CD4-positive, alpha-beta T cell treated with Interferon gamma for 1 hour (primary cell): ENCODE results near the gene USP7.
"Not testable (repeated sequence)": the region's sequence is repeated elsewhere in the genome, so short reads cannot be mapped to it uniquely, and the experiment has no call there.

Source experiments
- DNase-seq: peaks from one replicate; pipeline ENCODE4 v3.0.0-alpha.2; 2020

USP7 gene

DNA sequence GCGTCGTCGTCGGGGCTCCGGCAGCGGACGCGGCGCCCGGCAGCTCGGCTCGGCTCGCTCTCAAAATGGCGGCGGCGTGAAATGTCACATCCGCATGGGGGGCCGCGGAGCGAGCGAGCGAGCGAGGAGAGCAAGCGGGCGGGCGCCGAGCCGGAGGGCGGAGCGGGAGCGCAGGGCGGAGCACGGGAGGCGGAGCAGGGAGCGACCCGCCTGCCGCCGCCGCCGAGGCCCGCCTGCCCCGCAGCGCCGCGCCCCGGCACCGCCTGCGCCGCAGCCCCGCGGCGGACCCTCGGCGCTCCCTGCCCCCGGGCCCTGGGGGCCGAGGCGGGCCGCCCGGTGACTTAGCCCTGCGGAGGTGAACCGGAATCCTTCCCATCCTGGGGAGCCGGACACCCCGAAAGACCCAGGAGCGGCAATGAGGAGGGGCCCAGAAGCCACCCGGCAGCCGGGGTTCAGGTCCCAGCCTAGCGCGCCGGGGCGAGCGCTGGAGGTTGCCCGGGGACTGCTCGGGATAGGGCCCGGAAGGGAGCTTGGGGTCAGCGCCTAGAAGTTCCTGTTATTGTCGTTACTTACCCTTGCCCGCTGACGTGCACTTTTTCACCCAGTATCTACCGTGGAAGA lies at the start of gene USP7:
Gene USP7, minus strand, starts transcription at position 86 of the 621 bp plus-strand sequence. CDS start 621 bp downstream, outside the sequence.
- DNase-seq = peak; percentile 88

DNA sequence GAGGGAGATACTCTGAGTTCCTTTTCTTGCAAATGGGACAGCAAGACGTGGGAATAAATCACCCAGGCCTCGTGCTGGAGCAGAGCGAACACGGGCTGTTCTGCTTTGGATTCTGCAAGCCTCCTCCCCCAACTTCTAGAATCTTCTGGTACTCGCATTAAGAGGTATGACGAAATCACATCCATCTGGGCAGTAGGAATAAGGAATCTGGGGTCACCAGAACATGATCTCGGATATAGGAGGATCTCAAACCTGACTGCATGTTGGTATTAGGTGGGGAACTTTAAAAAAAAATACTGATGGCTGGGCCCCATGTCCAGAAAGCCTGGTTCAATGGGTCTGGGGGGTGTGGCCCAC lies 49.8 kb upstream of the USP7 start:
- DNase-seq = no peak

DNA sequence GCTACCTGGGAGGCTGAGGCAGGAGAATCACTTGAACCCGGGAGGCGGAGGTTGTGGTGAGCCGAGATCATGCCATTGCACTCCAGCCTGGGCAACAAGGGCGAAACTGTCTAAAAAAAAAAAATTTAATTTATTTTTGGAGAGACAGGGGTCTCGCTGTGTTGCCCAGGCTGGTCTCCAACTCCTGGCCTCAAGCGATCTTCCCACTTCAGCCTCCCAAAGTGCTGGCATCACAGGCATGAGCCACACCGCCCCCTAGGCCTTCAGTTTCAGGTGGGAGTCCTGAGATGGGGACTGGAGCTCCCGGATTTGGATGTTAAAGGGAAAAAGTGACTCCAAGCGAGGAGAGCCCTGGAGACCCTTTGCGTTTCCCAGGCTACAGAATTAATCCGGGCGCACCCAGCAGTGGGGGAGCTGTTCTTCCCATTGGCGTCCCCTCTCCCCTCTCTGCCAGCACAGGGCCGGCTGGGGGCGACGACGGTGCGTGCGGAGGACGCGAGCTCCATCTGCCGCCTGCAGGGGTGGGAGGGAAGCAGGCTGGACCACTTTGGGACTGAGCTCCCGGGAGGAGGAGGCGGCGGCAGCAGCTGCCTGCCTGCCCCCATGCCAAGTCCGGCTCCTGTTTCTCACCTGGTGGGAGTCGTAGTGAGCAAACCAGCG lies 49.3 kb upstream of the USP7 start:
- no peak for DNase-seq

DNA sequence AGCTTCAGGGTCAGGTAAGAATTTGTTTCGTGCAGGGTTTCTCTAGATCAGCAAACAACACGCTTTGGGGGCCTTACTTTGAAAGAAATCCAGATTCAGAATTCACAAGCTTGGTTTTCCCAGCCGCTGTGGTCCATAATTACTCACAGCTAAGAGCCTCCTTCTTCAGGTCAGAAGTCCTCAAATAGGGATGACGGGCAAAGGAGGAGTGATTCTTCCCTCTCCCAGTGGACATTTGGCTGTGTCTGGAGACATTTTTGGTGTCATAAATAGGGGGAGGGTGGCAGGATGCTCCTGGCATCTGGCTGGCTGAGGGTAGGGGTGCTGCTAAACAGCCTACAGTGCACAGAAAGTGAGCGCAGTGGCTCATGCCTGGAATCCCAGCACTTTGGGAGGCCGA lies 48.6 kb upstream of the USP7 start:
- DNase-seq = no peak

DNA sequence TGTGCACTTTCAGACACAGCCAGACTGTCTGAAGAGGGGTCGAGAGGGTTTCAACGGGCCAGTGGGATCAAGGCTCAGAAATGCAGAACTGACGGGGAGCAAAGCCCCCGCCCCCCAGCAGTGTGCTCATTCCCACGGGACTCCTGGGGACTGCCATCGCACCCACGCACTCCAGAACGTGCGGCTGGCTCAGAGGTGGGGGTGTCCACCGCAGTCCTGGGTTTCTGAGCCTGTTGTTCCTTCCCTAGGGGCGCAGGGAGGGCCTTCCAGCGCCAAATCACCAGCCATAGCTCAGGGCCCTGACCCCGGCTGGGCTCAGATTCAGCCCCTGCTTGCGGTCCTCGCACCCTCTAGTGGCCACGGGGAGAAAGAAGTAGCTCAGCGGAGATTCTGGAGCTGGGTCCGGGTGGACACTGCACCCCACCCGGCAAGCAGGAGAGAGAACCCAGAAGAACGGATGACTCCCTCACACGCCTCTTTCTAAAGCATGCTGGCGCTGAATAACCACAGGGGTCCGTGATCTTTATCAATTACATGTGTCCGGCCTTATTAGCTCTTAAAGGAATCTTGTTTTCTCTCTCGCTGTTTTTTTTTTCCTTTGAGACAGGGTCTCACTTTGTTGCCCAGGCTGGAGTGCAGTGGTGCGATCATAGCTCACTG lies 45.0 kb upstream of the USP7 start:
- peak; percentile 60 for DNase-seq

DNA sequence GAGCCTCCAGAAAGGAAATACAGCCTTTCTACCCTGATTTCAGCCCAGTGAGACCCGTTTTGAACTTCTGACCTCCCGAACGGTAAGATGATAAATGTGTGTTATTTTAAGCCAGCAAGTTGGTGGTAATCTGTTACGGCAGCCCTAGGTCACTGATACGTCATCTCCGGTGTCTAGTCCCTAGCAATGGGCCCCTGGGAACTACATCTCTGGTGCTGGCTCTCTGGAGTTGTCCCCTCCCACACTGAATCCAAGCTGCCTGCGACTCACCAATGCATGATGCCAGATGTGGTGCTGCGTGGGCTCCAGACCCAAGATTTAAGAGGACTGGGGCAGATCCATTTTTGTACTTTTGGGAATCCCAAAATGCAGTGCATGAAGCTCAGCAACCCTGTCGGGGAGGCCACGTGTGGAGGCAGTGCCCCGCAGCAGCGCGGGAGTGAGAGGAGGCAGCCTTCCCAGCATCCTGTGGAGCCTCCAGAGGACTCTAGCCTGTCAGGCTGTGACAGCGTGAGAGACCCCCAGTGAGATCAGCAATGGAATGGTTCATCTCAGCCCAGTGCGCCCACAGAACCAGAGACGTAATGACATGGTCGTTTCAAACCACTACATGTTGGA lies 43.6 kb upstream of the USP7 start:
- DNase-seq = no peak

DNA sequence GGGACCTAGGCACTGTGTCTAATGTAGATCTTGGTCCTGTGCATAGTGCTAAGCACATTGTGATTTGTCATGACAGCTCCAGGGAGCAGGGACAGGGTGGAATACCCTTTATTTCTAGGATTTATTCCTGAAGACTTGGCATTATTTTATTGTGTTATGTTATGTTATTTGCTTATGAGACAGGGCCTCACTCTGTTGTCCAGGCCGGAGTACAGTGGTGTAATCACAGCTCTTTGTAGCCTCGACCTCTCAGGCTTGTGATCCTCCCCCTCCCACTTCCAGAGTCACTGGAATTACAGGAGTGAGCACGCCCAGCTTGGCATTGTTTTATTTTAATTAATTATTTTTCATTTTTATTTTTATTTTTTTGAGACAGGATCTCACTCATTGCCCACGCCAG lies 40.5 kb upstream of the USP7 start:
- DNase-seq = no peak

DNA sequence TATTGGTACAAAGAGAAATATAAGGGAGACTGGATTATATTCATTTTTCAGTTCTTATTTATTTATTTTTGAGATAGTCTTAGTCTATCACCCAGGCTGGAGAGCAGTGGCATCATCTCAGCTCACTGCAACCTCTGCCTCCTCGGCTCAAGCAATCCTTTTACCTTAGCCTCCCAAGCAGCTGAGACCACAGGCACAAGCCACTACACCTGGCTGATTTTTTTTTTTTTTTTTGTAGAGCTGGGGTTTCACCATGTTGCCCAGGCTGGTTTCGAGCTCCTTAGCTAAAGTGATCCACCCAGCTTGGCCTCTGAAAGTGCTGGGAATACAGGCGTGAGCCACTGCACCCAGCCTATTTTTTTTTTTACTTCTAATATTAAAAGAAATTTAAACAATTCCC lies 40.1 kb upstream of the USP7 start:
- DNase-seq = no peak

DNA sequence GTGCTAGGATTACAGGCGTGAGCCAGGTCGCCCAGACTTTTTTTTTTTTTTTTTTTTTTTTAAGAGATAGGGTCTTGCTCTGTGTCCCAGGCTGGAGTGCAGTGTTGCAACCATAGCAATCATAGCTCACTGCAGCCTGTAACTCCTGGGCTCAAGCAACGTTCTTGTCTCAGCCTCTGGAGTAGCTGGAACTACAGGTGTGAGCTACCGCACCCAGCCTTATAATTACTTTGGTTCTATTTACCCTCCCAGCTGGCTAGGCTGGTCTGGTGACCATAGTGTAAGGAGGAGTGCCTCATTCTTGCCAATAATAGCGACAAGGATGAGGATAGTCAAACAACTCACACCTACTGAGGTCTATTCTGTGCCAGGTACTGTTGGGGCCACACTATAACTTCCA lies 39.6 kb upstream of the USP7 start:
- no peak for DNase-seq

DNA sequence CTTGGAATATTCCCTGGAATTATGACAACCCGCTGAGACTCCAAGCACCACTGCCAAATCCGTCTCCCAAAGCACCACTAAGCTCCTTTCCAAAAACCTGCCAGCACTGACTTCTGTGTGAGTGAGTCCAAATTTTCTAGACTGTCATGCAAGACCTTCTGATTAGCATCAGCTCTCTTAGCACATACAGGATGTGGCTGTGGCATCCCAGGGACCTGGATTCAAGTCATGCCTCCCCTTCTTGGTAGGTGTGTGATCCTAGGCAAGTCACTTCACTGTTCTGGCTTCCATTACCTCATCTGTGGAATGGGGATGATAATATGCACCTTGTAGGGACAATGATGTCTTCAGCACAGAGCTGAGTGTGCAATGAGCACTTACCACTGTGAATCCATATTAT lies 38.3 kb upstream of the USP7 start:
- no peak for DNase-seq

DNA sequence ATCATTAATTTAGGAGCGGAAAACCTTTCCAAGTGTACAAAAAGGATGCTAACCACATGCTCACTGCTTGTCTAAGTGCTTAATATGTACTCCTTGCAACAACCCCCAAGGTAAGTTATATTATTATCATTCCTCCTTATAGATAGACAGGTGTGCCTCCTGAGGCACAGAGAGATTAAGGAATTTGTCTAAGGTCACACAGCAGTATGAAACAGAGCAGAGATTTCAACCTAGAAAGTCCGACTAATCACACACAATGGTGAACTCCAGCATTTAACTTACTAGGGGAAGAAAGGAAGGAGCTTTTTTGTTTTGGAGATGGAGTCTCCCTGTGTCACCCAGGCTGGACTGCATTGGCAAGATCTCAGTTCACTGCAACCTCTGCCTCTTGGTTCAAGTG lies 37.0 kb upstream of the USP7 start:
- DNase-seq = no peak

DNA sequence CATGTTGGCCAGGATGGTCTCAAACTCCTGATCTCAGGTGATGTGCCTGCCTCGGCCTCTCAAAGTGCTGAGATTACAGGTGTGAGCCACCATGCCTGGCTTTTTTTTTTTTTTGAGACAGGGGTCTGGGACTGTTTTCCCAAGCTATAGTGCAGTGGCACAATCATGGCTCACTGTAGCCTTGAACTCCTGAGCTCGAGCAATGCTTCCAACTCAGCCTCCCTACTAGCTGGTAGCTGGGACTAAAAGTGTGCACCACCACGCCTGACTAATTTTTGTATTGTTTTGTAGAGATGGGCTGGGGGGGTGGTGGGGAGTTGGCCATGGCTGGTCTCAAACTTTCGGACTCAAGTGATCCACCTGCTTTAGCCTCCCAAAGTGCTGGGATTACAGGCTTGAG lies 36.1 kb upstream of the USP7 start:
- DNase-seq = no peak

DNA sequence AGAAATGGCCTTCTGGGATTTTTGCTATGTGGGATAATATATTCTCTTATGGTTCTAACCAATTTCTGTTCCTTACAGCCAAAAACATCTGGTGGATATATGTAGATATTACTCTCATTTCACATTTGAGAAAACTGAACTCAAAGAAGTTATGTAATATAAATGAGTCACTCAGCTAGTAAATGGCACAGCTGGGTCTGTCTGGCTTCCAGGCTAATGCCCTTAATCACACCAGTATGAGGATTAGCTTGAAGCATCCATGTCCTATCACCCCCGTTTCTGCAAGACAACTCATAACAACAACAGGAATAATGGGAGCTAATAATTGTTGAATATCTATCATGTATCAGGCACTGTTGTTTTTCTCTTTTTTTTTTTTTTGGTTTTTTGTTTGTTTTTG lies 34.4 kb upstream of the USP7 start:
- no peak for DNase-seq

DNA sequence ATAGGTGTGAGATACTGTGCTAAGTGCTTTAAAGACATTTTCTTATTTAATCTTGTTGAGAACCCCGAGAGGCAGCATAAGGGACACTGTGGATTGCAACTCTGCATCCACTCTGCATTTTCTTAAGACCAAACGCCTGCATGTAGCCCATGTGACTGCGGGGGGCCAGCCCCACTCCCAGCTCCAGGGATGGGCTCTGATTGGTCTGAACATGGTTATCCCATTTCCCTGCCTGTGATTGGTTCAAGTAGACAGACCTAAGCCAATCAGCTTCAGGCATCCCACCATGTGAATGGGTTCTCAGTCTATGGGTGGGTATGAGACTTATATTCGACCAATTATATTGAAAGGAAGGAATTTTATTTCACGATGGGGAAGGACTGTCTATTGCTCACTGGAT lies 33.2 kb upstream of the USP7 start:
- no peak for DNase-seq

DNA sequence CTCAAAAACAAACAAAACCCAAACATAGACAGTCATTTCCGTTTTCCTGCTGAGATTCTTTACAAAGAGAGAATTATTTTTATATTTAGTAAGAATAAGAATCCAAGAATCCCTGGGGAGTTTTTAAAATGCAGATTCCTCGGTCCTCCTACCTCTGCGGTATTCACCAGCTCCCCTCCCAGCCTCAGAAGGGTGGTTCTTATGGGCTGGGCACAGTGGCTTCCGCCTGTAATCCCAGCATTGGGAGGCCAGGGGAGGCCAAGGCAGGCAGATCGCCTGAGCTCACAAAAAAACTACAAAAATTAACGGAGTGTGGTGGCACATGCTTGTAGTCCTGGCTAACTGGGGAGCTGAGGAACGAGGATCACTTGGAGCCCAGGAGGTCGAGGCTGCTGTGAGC lies 26.7 kb upstream of the USP7 start:
- no peak for DNase-seq

DNA sequence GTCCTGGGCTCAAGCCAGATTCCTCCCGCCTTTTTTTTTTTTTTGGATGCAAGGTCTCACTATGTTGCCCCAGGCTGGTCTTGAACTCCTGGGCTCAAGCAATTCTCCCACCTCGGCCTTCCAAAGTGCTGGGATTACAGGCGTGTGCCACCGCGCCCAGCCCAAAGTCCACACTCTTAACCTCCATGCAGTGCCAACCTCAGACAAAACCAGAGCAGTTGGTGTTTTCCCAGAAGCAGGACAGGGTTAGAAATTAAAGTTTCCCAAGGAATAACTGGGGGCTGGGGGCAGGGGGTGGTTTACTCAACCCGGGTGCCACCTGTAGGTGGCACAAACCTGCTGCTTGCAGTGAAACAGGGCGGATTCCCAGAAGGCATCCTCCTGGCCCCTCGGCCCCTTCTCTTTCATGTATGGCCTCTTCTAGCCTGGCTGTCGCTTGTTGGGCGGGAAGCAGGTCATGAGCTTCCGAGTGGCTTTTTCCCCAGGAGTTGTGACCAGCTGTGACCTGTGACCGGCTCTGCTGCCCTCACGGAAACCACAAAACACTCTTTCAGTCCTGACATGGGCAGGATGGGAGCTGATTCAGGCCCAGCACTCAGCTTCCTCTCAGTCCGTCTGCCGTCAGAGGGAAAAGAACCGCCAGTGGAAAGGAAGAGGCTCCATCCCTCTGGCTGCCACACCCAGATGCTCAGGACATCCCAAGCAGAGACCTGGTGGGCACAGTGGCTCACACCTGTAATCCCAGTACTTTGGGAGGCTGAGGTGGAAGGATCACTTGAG lies 25.6 kb upstream of the USP7 start:
- DNase-seq = no peak

DNA sequence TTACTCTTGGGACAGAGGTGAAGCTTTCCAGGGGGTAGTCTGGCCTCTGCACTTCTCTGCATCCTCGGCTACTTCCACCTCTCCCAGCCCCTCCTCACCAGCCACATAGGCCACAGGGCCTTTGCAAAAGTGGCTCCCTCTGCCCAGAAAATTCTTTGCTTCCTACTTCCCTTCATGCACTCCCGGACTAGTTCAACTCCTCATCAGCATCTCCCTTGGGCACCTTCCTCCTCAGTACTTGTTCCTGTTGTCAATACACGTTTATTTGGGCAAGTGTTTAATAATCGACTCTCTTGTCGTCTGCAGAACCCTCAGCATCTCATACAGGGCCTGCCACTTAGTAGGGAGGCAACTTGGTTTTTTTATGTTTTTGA lies 23.1 kb upstream of the USP7 start:
- no peak for DNase-seq

DNA sequence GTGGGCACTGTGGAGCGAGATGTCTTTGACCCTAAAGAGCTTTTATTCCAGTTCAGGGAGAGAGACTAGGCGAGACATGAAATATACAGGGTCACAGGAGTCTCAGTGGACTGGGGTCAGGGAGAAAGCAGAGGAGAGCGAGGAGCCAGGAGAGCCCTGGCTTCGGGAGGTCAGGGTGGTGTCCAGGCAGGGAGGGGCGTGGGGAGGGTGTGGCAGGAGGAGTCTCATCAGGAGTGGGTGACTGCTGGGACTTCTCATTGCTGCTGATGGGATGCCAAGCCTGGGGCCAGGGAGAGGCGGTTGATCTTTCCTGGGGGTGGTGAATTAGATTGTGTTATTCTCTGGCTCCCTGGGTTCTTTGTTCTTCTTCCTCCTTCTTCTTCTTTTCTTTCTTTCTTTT lies 22.4 kb upstream of the USP7 start:
- DNase-seq = no peak

DNA sequence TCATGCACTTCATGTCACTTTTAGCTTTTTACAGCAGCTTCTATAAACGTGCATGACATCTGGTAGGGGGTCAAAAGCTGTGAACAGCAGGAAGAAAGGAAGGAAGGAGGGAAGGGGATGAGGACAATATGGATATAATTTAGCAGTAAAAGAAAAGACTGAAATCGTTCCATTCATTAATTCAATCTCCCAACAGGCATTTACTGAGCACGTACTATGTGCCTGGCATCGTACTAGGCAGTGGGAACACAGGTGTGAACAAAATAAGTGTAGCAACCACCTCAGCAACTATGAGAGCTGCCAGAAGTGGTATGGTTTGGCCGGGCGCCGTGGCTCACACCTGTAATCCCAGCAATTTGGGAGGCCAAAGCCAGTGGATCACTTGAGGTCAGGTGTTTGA lies 19.1 kb upstream of the USP7 start:
- DNase-seq = no peak

DNA sequence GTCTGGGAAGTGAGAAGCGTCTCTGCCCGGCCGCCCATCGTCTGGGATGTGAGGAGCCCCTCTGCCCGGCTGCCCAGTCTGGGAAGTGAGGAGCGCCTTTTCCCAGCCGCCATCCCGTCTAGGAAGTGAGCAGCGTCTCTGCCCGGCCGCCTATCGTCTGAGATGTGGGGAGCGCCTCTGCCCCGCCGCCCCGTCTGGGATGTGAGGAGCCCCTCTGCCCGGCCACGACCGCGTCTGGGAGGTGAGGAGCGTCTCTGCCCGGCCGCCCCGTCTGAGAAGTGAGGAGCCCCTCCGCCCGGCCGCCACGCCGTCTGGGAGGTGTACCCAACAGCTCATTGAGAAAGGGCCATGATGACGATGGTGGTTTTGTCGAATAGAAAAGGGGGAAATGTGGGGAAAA lies 18.2 kb upstream of the USP7 start:
- not testable (repeated sequence) for DNase-seq

DNA sequence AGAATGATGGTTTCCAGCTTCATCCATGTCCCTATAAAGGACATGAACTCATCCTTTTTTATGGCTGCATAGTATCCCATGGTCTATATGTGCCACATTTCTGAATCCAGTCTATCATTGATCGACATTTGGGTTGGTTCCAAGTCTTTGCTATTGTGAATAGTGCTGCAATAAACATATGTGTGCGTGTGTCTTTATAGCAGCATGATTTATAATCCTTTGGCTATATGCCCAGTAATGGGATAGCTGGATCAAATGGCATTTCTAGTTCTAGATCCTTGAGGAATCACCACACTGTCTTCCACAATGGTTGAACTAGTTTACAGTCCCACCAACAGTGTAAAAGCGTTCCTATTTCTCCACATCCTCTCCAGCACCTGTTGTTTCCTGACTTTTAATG lies 12.5 kb upstream of the USP7 start:
- DNase-seq = not testable (repeated sequence)

DNA sequence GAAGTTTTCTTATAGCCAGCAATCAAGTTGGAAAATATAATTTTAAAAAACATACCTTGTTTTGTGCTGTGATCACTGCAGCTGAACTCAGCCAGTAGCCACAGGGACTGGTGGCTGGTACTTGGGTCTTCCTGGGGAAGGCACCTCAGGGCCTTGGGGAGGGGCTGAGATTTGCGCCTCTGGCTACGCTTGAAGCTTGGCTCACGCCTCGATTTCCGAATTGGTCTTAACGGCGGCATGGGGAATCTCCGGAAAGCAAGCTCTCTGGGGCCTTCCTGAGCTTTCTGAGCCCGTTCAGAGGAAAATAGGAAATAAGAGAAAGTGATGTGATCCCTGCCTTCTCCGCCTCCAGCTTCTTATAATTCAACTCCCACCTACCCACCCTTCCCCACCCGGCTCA lies 11.3 kb upstream of the USP7 start:
- DNase-seq = no peak

DNA sequence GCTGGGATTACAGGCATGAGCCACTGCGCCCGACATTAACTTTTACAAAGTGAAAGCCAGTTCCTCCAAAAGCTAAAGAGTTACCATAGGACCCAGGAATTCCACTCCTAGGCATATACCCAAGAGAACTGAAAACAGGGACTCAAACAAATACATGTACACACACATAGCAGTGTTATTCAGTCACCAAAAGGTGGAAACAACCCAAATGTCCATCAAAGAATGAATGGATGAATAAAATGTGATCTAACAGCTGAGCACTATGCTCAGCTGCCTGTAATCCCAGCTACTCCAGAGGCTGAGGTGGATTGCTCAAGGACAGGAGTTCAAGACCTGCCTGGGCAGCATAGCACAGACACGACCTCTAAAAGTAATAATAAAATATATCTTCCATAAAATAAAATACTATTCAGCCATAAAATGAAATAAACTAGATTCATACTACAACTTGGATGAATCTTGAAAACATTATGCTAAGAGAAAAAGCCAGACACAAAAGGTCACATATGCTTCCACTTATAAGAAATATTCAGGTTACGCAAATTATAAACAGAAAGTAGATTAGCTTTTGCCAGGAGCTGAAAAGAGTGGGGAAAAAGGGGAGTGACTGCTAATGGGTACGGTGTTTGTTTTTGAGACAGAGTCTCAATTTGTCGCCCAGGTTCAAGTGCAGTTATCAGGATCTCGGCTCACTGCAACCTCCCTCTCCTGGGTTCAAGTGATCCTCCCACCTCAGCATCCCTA lies 9.3 kb upstream of the USP7 start:
- DNase-seq = no peak
